KMS-11 (cell line): ENCODE results near the gene CDH24.
A peak's percentile ranks its signal among the peaks of the same experiment; 100 is the strongest.
"Not testable (repeated sequence)": the region's sequence is repeated elsewhere in the genome, so short reads cannot be mapped to it uniquely, and the experiment has no call there.

Experiments used
- H2AFZ ChIP-seq: fragments of 200-600 bp; sonication (generic); 2 replicates; pipeline ENCODE4 v1.6.1; 2016; ENCODE audit warnings: antibody characterized with exemption, mixed run types, low read depth
- H3K27ac ChIP-seq: fragments of 200-600 bp; sonication (generic); 2 replicates; pipeline ENCODE4 v1.6.1; 2016; ENCODE audit warnings: mild to moderate bottlenecking, mixed run types
- H3K27me3 ChIP-seq: fragments of 200-600 bp; sonication (generic); 2 replicates; pipeline ENCODE4 v1.6.1; 2017; ENCODE audit warnings: mild to moderate bottlenecking, low read depth, mixed run types, moderate library complexity; ENCODE audit not compliant: insufficient read depth
- H3K36me3 ChIP-seq: fragments of 200-600 bp; sonication (generic); 2 replicates; pipeline ENCODE4 v1.6.1; 2017; ENCODE audit warnings: mild to moderate bottlenecking, mixed run types; ENCODE audit not compliant: insufficient read depth
- H3K4me1 ChIP-seq: fragments of 200-600 bp; sonication (generic); 2 replicates; pipeline ENCODE4 v1.6.1; 2016; ENCODE audit warnings: mild to moderate bottlenecking, low read depth, mixed run types; ENCODE audit not compliant: poor library complexity, severe bottlenecking
- H3K4me2 ChIP-seq: fragments of 200-600 bp; sonication (generic); 2 replicates; pipeline ENCODE4 v1.7.0; 2016; ENCODE audit warnings: mild to moderate bottlenecking, mixed run types
- H3K4me3 ChIP-seq: fragments of 200-600 bp; sonication (generic); IDR thresholded peaks from 2 replicates; pipeline ENCODE4 v1.6.1; 2017; ENCODE audit warnings: low read depth, low read length, mixed read lengths; ENCODE audit not compliant: insufficient read depth
- H3K79me2 ChIP-seq: fragments of 200-600 bp; sonication (generic); 2 replicates; pipeline ENCODE4 v1.6.1; 2016; ENCODE audit warnings: low read depth, mixed run types; ENCODE audit not compliant: insufficient read depth
- H3K9ac ChIP-seq: fragments of 200-600 bp; sonication (generic); 2 replicates; pipeline ENCODE4 v1.6.1; 2016; ENCODE audit warnings: mild to moderate bottlenecking, mixed run types
- H4K20me1 ChIP-seq: fragments of 200-600 bp; sonication (generic); 2 replicates; pipeline ENCODE4 v1.6.1; 2016; ENCODE audit warnings: mild to moderate bottlenecking, mixed run types; ENCODE audit not compliant: insufficient read depth
- CTCF ChIP-seq: fragments of 200-600 bp; sonication (generic); conservative IDR thresholded peaks from 2 replicates; pipeline ENCODE4 v1.6.1; 2017; ENCODE audit warnings: low read depth, mild to moderate bottlenecking, antibody characterized with exemption, low read length, moderate library complexity, mixed read lengths

The CDH24 gene

GRCh38 chr14:23005451-23006187, 51.7 kb downstream of the CDH24 start:
- Histone ChIP-seq H3K27me3 (no peaks in the 10 kb centered on the region), H4K20me1 (no peaks in the 10 kb centered on the region), H3K4me1 (peaks cover 31% of the 10 kb centered on the region), H3K4me3 (no peak overlapping the region), H3K9ac (peak overlapping the region; percentile 95; the same call in 1 of the 2 replicates), H3K79me2 (no peaks in the 10 kb centered on the region), H3K4me2 (peak overlapping the region; percentile 96), H2AFZ (no peak overlapping the region), H3K36me3 (no peaks in the 10 kb centered on the region), H3K27ac (peak overlapping the region; percentile 96; the same call in 1 of the 2 replicates)
- TF ChIP-seq CTCF, result no peak

GRCh38 chr14:23004274-23004673, 53.0 kb downstream of the CDH24 start:
- H3K4me1 ChIP-seq, result peaks cover 30% of the 10 kb centered on the region
- not testable (repeated sequence) for H3K36me3 ChIP-seq, H3K4me2 ChIP-seq, H3K9ac ChIP-seq, H3K27me3 ChIP-seq, H3K27ac ChIP-seq, H3K4me3 ChIP-seq, H3K79me2 ChIP-seq, H2AFZ ChIP-seq, H4K20me1 ChIP-seq

DNA sequence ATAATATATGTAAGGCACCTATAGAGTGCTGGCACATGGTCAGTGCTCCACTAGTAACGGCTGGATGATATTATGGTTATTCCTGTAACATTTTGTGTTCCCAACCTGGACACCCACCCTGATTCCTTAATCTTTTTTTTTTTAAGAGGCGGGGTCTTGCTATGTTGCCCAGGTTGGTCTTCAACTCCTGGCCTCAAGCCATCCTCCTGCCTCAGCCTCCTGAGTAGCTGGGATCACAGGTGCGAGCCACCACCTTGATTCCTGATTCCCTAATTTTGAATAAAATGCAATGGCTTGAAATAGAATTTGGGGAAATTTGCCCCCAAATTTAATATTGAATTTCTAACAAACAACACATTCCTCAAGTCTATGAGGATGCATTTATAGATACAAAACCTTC, 54.7 kb downstream of the CDH24 start:
- no peak overlapping the region for H3K4me3 ChIP-seq

GRCh38 chr14:23000860-23001259, 56.5 kb downstream of the CDH24 start:
- no peaks in the 10 kb centered on the region for H3K36me3 ChIP-seq
- no peak overlapping the region for H3K4me3 ChIP-seq
- H4K20me1 ChIP-seq, result no peaks in the 10 kb centered on the region
- H3K4me2 ChIP-seq, result no peak overlapping the region
- TF ChIP-seq CTCF, result no peak
- H3K27me3 ChIP-seq, result no peaks in the 10 kb centered on the region
- H2AFZ ChIP-seq, result no peak overlapping the region
- H3K9ac ChIP-seq, result no peak overlapping the region
- no peak overlapping the region for H3K27ac ChIP-seq
- H3K79me2 ChIP-seq, result no peaks in the 10 kb centered on the region
- H3K4me1 ChIP-seq, result peaks cover 7% of the 10 kb centered on the region

More for the DNA sequence above, 54.7 kb downstream of the CDH24 start:
- no peak overlapping the region for H3K9ac ChIP-seq
- no peaks in the 10 kb centered on the region for H3K36me3 ChIP-seq
- H2AFZ ChIP-seq, result no peak overlapping the region
- peaks cover 15% of the 10 kb centered on the region for H3K4me1 ChIP-seq
- TF ChIP-seq CTCF, result no peak
- H3K79me2 ChIP-seq, result no peaks in the 10 kb centered on the region
- H4K20me1 ChIP-seq, result no peaks in the 10 kb centered on the region
- no peak overlapping the region for H3K4me2 ChIP-seq
- no peaks in the 10 kb centered on the region for H3K27me3 ChIP-seq
- no peak overlapping the region for H3K27ac ChIP-seq

DNA sequence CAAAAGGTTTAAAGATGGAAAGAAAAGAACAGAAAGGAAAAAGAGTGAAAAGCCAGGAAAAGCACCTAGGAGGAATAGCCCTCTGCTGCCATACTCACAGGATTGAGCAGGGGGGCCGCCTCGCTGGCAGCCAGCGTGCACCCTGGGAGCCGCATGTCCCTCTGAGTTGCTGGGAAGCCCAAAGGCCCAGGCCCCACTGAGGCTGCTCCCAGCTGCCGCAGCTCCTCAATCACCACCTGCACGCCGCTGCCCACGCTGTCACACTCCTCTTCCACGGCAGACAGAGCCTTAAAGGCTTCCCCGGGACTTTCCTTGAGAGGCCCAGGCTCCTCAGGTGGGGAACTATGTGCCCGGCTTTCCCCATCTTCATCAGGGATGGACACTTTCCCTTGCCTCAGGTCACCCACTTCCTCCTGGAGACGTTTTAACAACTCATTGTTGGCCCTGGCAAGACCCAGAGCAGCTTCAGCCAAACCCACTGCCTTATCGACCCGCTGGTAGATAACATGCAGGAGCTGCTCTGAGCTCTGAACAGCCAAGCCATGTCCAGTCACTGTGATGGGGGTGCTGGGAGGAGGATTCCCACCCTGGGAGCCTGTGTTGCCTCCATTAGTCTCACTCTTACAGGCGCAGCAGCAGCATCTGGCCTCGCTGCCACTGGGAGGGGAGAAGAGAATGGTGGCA, 58.8 kb downstream of the CDH24 start:
- H3K36me3 ChIP-seq, result no peaks in the 10 kb centered on the region
- no peaks in the 10 kb centered on the region for H3K79me2 ChIP-seq
- H3K27me3 ChIP-seq, result no peaks in the 10 kb centered on the region
- H3K27ac ChIP-seq, result no peak overlapping the region
- H3K4me1 ChIP-seq, result peaks cover 6% of the 10 kb centered on the region
- no peak overlapping the region for H2AFZ ChIP-seq
- H3K9ac ChIP-seq, result no peak overlapping the region
- H3K4me2 ChIP-seq, result no peak overlapping the region
- H3K4me3 ChIP-seq, result no peak overlapping the region
- no peaks in the 10 kb centered on the region for H4K20me1 ChIP-seq
- no peak for TF ChIP-seq CTCF
